HepG2 (cell line): Measurements from ENCODE around the gene ABCF1. TPM values are rescaled to one million over a fixed set of nuclear protein-coding genes. Genes with fewer than 3 reads are reported as not detected.

ENCODE experiments used
- ATM ChIP-seq: fragments of 450-650 bp; IDR thresholded peaks from 2 replicates; pipeline ENCODE4 v1.7.1; 2017; ENCODE audit warnings: mild to moderate bottlenecking, borderline replicate concordance
- BRF2 ChIP-seq: sonication (generic); formaldehyde crosslinking; IDR thresholded peaks from 2 replicates; pipeline ENCODE4 v1.8.1; 2022; ENCODE audit warnings: mild to moderate bottlenecking, missing genetic modification reagents
- EP300 ChIP-seq, 3 experiments: sonication (generic) in 1 of 3; formaldehyde crosslinking in 1 of 3; IDR thresholded peaks; 2 replicates each; pipeline versions ENCODE4 v1.5.1 to v1.6.1; 2011 to 2020; ENCODE audit warnings: low read depth in 2 of 3, low read length in 2 of 3, borderline replicate concordance in 1 of 3, improper control_type of control experiment in 1 of 3, mild to moderate bottlenecking in 1 of 3, missing genetic modification reagents in 1 of 3, moderate library complexity in 1 of 3
- FOXC1 ChIP-seq: sonication (generic); formaldehyde crosslinking; IDR thresholded peaks from 2 replicates; pipeline ENCODE4 v1.8.0; 2022; ENCODE audit warnings: mild to moderate bottlenecking, missing genetic modification reagents, borderline replicate concordance
- MNT ChIP-seq: fragments of 450-650 bp; IDR thresholded peaks from 2 replicates; pipeline ENCODE4 v1.6.1; 2016
- NCOA2 ChIP-seq: sonication (generic); formaldehyde crosslinking; IDR thresholded peaks from 2 replicates; pipeline ENCODE4 v1.8.0; 2022; ENCODE audit warnings: inconsistent platforms
- NFYB ChIP-seq: sonication (generic); formaldehyde crosslinking; IDR thresholded peaks from 2 replicates; pipeline ENCODE4 v1.4.0; 2020; ENCODE audit warnings: missing genetic modification reagents
- NKX3-1 ChIP-seq: sonication (generic); formaldehyde crosslinking; IDR thresholded peaks from 2 replicates; pipeline ENCODE4 v1.5.0; 2020; ENCODE audit warnings: missing genetic modification reagents
- PHB2 ChIP-seq: fragments of 450-650 bp; IDR thresholded peaks from 2 replicates; pipeline ENCODE4 v1.6.1; 2018; ENCODE audit not compliant: partially characterized antibody
- SAFB2 ChIP-seq: sonication (generic); formaldehyde crosslinking; IDR thresholded peaks from 2 replicates; pipeline ENCODE4 v1.5.1; 2020; ENCODE audit warnings: missing genetic modification reagents, low read depth, mild to moderate bottlenecking, borderline replicate concordance
- SRF ChIP-seq: IDR thresholded peaks from 2 replicates; pipeline ENCODE4 v1.6.1; 2011; ENCODE audit warnings: mild to moderate bottlenecking, low read depth, low read length, moderate library complexity
- SSRP1 ChIP-seq: IDR thresholded peaks from 2 replicates; pipeline ENCODE4 v1.6.1; 2016; ENCODE audit warnings: control low read depth
- TRIM24 ChIP-seq: sonication (generic); formaldehyde crosslinking; IDR thresholded peaks from 2 replicates; pipeline ENCODE4 v1.8.0; 2022; ENCODE audit warnings: mild to moderate bottlenecking, missing genetic modification reagents
- ZKSCAN1 ChIP-seq: fragments of 150-350 bp; IDR thresholded peaks from 2 replicates; pipeline ENCODE4 v1.6.1; 2014; ENCODE audit warnings: low read length
- ZNF367 ChIP-seq: sonication (generic); formaldehyde crosslinking; IDR thresholded peaks from 2 replicates; pipeline ENCODE4 v1.4.0; 2020; ENCODE audit warnings: missing genetic modification reagents, borderline replicate concordance
- ZNF383 ChIP-seq: sonication (generic); formaldehyde crosslinking; IDR thresholded peaks from 2 replicates; pipeline ENCODE4 v1.4.0; 2020; ENCODE audit warnings: missing genetic modification reagents, mild to moderate bottlenecking, borderline replicate concordance
- ZNF468 ChIP-seq: sonication (generic); formaldehyde crosslinking; IDR thresholded peaks from 2 replicates; pipeline ENCODE4 v1.8.0; 2022; ENCODE audit warnings: mild to moderate bottlenecking, moderate library complexity, missing genetic modification reagents
- polyA plus RNA-seq, 8 experiments: library from polyadenylated mRNA; depleted of rRNA in 3 of 8; stranded (reverse) in 7 of 8; unstranded in 1 of 8; fragments of >200 nt; fragmentation: Illumina TruSeq in 4 of 8; extraction: Trizol in 4 of 8; gene quantifications; 2 replicates each; pipeline versions ENCODE4 v1.2.1 to v1.2.3, GENCODE V29; 2011 to 2016; ENCODE audit warnings: low read depth in 4 of 8, missing spikeins in 1 of 8, mixed read lengths in 1 of 8; ENCODE audit not compliant: insufficient read depth in 1 of 8
- total RNA-seq, 5 experiments: library from RNA; depleted of rRNA; stranded (reverse); fragments of >200 nt; fragmentation: Illumina TruSeq; extraction: Trizol; gene quantifications; 2 replicates each; pipeline ENCODE4 v1.2.3, GENCODE V29; 2016; ENCODE audit warnings: low read depth in 1 of 5
- TF ChIP-seq, protein P1 (sequence below): sonication (generic); formaldehyde crosslinking; IDR thresholded peaks from 2 replicates; pipeline ENCODE4 v1.4.0; 2020; ENCODE audit warnings: mild to moderate bottlenecking, missing genetic modification reagents
- TF ChIP-seq, protein P2 (sequence below): IDR thresholded peaks from 2 replicates; pipeline ENCODE4 v1.6.1; 2016
- TF ChIP-seq, protein P3 (sequence below): sonication (generic); formaldehyde crosslinking; IDR thresholded peaks from 2 replicates; pipeline ENCODE4 v1.5.1; 2020; ENCODE audit warnings: mild to moderate bottlenecking, moderate library complexity, missing genetic modification reagents
- TF ChIP-seq, protein P4 (sequence below): sonication (generic); formaldehyde crosslinking; IDR thresholded peaks from 2 replicates; pipeline ENCODE4 v1.5.0; 2020; ENCODE audit warnings: mild to moderate bottlenecking, missing genetic modification reagents

Gene ABCF1
- total and polyA plus RNA-seq, 2 of the 13 experiments (the other 11 are each of a cell fraction or from before 2014, with no cell fraction given) = 25.4 to 98.9 TPM

DNA sequence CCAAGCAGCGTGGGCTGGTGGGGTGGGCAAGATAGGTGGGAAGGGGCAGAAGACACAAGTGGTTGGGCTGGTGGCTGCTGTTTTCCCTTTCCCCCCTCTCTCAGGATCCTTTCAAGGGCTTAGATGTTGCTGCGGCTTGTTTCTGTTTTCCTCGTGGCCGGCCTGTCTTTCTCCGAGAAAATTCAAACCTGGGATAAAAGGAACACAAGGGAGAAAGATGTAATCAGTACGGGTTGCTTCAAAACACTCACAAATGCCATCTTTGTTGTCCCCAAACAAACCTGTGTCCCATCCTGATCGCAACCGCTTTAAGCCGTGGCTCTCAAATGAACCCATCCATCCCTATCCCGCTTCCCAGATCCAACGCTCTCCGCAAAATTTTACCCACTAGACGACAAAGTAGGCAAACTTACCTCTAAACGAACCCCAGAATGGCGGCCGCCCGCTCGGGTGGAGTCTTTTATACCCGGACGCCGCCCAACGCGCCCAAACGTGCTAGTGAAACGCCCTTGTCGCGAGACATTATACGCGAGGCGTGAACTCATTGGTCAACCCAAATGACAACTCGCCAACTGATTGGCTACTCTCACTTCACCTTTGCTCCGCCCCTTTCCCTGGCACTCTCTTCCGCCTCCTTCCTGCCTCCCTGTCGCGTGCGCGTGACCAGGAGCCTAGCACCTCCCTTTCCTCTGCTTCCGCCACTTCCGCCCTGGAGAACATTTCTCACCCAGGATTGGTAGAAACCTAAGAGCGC is 45.7 kb downstream of the ABCF1 start, which contains the start of gene PPP1R10 (continued):
- TF ChIP-seq BRF2 (CRISPR knock-in tag) = peak; percentile 85; the same call in 1 of the 2 replicates
- 0 out of 2 replicates have a peak, but pooled peaks have one; percentile 11 for TF ChIP-seq SRF
- TF ChIP-seq, protein P1, sequence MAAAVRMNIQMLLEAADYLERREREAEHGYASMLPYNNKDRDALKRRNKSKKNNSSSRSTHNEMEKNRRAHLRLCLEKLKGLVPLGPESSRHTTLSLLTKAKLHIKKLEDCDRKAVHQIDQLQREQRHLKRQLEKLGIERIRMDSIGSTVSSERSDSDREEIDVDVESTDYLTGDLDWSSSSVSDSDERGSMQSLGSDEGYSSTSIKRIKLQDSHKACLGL (CRISPR knock-in tag) = no peak
- TF ChIP-seq, protein P2, sequence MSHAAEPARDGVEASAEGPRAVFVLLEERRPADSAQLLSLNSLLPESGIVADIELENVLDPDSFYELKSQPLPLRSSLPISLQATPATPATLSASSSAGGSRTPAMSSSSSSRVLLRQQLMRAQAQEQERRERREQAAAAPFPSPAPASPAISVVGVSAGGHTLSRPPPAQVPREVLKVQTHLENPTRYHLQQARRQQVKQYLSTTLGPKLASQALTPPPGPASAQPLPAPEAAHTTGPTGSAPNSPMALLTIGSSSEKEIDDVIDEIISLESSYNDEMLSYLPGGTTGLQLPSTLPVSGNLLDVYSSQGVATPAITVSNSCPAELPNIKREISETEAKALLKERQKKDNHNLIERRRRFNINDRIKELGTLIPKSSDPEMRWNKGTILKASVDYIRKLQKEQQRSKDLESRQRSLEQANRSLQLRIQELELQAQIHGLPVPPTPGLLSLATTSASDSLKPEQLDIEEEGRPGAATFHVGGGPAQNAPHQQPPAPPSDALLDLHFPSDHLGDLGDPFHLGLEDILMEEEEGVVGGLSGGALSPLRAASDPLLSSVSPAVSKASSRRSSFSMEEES (CRISPR knock-in tag) = peak; percentile 99
- 0 out of 2 replicates have a peak, but pooled peaks have one; percentile 83 for TF ChIP-seq SAFB2 (CRISPR knock-in tag)
- TF ChIP-seq SSRP1 = no peak; the same call in none of the 2 replicates
- TF ChIP-seq FOXC1 (CRISPR knock-in tag) = no peak; the same call in none of the 2 replicates
- TF ChIP-seq MNT = peak; percentile 85
- TF ChIP-seq, protein P3, sequence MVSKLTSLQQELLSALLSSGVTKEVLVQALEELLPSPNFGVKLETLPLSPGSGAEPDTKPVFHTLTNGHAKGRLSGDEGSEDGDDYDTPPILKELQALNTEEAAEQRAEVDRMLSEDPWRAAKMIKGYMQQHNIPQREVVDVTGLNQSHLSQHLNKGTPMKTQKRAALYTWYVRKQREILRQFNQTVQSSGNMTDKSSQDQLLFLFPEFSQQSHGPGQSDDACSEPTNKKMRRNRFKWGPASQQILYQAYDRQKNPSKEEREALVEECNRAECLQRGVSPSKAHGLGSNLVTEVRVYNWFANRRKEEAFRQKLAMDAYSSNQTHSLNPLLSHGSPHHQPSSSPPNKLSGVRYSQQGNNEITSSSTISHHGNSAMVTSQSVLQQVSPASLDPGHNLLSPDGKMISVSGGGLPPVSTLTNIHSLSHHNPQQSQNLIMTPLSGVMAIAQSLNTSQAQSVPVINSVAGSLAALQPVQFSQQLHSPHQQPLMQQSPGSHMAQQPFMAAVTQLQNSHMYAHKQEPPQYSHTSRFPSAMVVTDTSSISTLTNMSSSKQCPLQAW (CRISPR knock-in tag) = peak; percentile 73
- peak; percentile 45 for TF ChIP-seq NCOA2 (CRISPR knock-in tag)
- no peak; a peak in 1 of 4 replicates for TF ChIP-seq EP300 (IDR thresholded peaks at IDR 0.05; ENCODE audit: low read depth in 2 of 2, low read length in 2 of 2)
- no peak for TF ChIP-seq EP300 (CRISPR knock-in tag; IDR thresholded peaks at IDR 0.05; ENCODE audit: borderline replicate concordance)
- 0 out of 2 replicates have a peak, but pooled peaks have one; percentile 33 for TF ChIP-seq ZKSCAN1
- TF ChIP-seq ZNF468 (CRISPR knock-in tag) = no peak
- TF ChIP-seq ATM = no peak
- no peak for TF ChIP-seq ZNF367 (CRISPR knock-in tag)
- no peak for TF ChIP-seq ZNF383 (CRISPR knock-in tag)
- peak; percentile 89 for TF ChIP-seq NFYB (CRISPR knock-in tag)
- TF ChIP-seq NKX3-1 (CRISPR knock-in tag) = peak; percentile 76; the same call in 1 of the 2 replicates
- TF ChIP-seq TRIM24 (CRISPR knock-in tag) = no peak
- TF ChIP-seq PHB2 = no peak
- TF ChIP-seq, protein P4, sequence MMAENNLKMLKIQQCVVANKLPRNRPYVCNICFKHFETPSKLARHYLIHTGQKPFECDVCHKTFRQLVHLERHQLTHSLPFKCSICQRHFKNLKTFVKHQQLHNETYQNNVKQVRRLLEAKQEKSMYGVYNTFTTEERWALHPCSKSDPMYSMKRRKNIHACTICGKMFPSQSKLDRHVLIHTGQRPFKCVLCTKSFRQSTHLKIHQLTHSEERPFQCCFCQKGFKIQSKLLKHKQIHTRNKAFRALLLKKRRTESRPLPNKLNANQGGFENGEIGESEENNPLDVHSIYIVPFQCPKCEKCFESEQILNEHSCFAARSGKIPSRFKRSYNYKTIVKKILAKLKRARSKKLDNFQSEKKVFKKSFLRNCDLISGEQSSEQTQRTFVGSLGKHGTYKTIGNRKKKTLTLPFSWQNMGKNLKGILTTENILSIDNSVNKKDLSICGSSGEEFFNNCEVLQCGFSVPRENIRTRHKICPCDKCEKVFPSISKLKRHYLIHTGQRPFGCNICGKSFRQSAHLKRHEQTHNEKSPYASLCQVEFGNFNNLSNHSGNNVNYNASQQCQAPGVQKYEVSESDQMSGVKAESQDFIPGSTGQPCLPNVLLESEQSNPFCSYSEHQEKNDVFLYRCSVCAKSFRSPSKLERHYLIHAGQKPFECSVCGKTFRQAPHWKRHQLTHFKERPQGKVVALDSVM (CRISPR knock-in tag) = no peak
